Amniotic stem cell (primary cell): ENCODE measurements around the gene ADAMTS8.
A peak's percentile ranks its signal among the peaks of the same experiment; 100 is the strongest.
"Not testable (repeated sequence)": the region's sequence is repeated elsewhere in the genome, so short reads cannot be mapped to it uniquely, and the experiment has no call there.

Source experiments
- DNase-seq: peaks from one replicate; lab custom pipeline; 2025; lab: John Stamatoyannopoulos, UW

The ADAMTS8 gene

DNA sequence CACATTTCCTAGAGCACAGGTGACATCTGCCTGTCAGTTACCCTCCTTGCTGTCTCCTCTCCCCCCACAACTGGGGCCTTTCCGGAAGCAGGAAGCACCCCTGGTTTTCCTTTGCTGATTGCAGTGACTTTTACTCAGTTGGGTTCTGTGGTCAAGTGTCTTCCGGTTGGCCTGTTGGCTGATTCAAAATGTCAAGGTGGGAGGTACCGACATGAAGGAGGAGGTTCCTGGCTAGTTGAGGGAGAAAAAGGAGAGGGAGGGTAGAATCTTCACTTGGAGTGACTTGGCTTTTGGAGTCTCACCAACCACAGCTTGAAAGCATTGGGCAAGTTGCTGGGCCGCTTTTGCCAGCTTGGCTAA lies 10.7 kb upstream of the ADAMTS8 start:
- DNase-seq, result no peak

DNA sequence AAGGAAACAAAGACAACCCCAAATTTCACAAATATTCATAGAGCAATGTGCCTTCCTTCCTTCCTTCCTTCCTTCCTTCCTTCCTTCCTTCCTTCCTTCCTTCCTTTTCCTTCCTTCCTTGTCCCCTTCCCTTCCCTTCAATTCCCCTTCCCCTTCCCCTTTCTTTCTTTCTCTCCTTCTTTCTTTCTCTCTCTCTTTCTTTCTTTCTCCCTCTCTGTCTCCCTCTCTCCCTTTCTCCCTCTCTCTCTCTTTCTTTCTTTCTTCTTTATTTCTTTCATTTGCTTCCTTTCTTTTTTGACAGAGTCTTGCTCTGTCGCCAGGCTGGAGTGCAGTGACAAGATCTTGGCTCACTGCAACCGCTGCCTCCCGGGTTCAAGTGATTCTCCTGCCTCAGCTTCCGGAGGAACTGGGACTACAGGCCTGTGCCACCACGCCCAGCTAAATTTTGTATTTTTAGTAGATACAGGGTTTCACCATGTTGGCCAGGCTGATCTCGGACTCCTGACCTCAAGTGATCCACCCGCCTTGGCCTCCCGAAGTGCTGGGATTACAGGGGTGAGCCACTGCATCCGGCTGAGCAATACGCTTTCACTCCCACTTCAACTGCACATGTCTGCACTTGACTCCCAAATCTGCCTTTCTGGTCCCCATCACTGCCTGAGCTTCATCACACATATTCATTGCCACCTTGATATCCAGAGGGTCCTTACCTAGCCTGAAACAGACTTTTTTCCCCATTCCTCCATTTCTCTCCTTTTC lies 10.2 kb upstream of the ADAMTS8 start:
- DNase-seq, result not testable (repeated sequence)

DNA sequence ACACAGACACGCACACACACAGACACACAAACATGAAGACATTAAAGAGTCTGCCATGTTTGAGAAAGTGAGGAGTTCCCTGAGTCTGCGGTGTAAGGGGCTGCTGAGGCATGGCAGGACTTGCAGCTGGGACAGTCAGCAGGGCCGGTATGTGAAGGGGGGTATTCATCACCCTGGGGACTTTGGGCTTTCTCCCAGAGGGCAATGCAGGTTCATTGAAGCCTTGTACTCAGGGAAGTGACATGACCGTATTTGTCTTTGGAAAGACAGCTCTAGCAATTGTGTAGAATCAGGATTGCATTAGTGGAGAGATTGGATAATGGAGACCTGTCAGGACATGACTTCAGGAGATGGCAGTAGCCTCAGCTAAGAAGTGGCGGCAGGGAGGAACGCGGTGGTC lies 9.4 kb upstream of the ADAMTS8 start:
- DNase-seq, result no peak

DNA sequence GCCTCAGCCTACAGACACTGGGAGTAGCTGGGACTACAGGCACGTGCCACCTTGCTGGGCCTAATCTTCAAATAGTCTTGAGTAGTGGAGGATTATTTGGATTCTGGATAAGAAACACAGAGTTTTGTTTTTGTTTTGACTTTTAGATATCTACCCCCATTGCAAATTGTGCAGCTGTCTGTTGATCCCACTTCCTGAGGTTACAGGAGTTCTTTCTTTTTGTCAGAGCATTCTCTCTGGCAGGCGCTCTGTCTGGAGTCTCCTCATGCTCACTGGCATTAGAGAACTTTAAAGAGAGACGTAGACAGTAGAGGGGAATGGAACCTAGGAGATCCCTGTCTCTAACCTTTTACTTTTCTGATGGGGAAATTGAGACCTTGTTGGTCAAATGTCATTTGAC lies 7.8 kb upstream of the ADAMTS8 start:
- no peak for DNase-seq

DNA sequence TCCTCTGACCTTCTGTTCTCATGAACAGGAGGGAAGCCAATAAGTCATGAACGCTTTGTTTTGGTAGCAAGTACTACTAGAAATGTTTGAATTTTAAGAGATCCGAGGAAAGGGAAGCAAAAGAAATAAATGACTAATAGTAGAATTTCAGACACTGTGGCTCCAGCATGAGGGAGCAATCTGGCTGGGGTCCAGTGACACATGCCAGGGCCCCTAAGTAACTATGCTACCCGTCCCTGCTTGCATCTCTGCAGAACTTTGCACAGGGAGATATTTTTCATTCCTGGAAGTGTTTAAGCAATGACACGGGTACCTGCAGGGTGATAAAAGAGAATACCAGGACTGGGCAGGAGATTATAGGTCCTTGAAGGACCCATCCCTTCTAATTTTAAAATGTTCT lies 7.3 kb upstream of the ADAMTS8 start:
- DNase-seq, result no peak

DNA sequence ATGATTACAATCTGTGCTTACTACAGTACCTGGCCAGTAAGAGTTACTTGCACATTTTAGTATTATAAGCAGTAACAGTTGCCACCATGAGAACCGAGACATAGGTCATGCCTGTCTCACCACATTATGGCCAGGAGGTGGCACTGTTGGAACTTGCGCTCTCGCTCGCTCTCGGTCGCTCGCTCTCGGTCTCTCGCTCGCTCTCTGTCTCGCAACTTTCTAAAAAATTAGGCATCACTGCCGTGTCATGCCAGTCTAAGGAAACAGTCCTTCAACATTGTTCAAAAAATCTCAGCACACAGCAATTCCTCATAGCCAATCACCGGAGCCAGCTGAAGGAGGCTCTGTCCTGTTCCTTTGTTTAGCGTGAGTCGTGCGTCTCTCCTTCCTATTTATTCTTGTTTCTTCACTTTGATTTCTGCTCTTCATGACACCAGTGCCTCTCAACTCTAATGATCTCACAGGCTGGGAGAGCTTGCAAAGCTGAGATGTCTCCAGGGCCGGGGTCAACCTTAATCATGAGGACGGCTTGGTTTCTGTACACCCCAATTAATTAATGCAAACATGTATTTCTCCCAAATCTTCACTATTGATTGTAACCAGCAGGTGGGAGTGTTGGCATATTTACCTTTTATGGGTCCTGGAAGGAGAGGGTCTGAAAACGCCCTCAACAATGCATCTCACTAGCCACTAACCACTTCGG lies 6.3 kb upstream of the ADAMTS8 start:
- peak; percentile 64 for DNase-seq

DNA sequence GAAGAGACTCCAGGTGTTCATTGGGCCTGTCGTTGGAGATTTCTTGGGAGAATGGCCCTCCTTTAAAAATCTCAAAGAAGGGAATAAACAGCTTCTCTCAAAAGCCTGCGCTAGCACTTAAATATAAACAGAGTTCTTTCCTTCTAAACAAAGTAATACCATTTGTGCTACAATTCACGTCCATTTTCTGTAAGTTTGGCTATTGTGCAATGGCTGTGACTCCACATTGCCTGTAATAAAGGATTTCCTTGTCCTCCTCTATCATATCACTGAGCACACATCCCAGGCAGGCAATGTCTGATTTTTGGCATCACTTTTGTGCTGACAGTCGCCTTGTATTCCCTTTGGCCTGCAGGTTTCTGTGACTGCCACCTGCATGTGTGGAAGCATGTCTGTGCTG lies 4.9 kb upstream of the ADAMTS8 start:
- no peak for DNase-seq

DNA sequence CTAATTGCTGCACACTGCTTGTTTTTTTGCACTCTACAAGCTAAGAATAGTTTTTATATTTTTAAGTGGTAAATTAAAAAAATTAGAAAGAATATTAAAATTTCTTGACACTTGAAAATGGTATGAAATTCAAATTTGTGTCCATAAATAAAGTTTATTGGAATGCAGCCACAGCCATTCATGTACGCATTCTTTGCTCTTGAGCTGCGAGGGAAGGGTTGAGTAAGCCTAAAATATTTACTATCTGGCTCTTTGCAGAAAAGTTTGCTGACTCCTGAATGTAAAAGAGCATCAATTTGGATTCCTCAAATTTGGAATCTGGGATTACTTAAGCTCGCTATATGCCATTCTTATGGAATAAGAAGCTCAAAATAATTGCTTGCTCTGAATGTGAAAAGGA lies 3.4 kb upstream of the ADAMTS8 start:
- peak; percentile 31 for DNase-seq

DNA sequence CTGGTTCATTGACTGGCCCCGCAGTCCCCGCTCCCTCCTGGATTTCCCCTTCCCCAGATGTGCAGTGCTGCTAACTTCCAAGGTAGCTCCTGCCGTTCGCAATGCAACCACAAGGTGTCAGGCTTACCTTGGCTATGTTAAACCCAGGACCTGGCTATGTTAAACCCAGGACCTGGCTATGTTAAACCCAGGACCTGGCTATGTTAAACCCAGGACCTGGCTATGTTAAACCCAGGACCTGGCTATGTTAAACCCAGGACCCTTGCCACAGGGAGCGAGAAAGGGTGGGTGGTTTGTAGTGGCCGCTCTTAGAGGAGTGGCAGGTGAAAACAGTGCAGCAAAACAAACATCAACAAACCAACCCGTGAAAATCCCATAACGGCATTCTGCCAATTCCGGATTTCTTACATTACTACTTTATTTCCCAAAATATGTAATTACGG lies 2.9 kb upstream of the ADAMTS8 start:
- peak; percentile 20 for DNase-seq

DNA sequence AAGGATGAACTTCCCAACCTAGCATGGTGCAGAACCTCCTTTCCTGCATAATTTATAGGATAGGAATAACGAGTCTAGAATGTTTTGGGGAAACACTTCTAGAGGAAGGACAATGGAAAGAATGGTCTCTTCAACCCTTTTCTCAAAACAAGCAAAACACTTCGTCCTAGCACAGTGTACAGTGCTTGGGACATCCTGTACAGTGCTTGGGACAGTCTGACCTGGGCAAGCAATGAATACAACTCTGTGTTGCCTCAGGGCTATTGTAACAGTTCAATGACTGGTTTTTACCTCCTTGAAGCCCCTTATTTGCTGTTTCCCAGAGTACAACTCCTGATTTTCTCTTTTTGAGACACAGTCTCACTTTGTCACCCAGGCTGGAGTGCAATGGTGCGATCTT lies 1.6 kb upstream of the ADAMTS8 start:
- DNase-seq, result no peak

DNA sequence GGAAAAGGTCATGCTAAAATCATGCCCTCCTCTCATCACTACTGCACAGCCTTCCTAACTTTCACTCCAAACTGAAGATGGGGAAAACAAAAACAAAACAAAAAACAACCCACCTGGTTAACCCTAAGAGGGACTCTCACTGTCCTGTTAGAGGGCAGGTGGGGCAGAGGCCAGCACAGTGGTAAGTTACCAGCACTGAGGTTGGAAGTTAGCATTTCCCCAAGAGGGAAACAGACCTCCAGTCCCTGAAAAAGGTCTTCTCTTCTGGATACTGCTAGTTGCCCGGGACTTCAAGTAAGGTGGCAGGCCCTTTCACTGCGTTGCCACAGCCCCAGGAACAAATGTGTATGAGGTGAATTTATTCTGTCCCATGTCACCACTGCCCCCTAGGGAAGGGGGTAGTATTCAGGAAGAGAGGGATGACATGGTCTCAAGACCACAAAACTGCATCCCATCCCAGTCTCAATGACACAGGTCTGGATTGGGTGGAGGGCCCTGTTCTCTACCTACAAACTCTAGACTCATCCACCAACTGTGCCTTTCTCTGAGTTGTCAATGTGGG lies 792 bp upstream of the ADAMTS8 start:
- no peak for DNase-seq

DNA sequence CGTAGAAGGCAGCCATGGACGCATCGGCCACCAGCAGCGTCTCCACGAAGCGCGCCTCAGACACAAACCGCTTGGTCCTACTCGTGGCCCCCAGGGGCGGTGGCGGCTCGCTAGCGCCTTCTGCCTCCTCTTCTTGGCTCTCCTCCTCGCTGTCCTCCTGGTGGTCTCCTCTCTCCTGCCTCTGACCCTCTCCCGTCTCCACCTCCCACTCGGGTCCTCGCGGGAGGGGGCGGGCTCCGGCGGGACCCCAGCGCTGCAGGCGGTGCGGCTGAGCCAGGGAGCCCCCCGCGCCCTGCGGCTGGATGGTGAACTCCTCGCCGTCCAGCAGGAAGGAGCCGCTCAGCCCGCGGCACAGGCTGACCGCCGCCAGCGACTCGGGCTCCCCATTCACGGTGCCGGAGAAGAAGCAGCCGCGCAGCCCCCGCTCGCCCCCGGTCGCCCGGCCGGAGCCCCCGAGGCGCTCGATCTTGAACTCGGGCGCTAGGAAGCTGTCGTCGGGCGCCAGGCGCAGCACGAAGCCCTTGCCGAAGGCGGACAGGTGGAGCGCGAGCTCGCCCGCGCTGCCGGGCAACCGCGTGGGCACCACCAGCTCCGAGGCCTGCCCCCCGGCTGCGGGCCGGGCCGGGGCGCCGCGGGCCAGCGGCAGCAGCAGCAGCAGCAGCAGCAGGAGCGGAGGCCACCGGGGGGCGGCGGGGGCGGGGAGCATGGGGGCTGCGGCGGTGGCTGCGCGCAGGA lies 661 bp downstream of the ADAMTS8 start:
- no peak for DNase-seq

DNA sequence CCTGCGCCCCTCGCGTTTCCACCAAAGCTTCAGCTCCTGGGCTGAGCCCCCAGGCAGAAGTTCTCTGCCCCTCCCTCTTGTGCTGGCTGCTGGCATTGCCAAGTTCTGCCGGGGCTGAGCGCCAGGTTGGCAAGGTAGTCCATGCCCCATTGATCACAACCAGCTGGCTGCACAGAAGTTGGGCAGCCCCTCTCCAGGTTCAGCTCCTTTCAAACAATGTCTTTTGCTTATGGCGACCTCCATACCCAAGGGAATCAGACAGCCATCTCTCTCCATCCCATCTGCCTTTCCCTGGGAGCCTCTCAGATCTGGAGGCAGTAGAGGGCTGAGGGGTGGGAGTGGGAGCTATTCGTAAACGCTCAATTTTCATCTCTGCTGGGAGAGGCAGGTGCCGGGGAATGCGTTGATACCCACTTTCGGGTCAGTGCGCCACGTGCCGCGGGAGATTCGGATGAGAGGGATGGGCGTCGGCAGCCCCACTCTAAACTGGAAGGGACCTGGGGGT lies 1.5 kb downstream of the ADAMTS8 start:
- DNase-seq, result no peak

DNA sequence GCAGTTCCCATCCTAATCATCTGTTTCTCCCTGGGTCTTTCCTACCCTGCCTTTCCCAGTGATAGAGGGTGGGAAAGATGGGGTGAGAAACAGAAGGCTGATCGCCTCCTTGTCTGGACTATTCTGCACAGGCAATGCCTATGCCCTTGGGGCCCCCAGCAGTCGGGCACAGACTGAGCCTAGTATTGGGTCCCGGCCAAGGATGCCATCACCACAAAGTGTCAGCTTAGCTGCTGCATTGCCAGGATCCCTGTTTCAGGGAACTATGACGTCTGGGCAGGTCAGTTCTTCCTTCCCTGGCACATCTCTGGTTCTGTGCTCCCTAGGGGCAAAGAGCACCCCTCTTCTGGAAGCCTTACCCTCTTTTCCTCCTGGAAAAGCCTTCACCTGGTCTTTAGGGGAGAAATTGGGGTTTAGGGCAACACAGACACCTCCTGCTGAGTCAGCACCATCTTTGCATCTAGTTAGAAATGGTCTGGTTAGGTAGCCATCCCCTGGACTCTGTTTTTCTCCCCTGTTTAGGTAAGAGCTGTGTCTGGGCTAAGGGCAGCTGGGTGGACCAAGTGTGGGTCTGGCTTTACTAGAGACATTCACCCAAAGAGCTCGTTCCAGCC lies 2.1 kb downstream of the ADAMTS8 start:
- no peak for DNase-seq

DNA sequence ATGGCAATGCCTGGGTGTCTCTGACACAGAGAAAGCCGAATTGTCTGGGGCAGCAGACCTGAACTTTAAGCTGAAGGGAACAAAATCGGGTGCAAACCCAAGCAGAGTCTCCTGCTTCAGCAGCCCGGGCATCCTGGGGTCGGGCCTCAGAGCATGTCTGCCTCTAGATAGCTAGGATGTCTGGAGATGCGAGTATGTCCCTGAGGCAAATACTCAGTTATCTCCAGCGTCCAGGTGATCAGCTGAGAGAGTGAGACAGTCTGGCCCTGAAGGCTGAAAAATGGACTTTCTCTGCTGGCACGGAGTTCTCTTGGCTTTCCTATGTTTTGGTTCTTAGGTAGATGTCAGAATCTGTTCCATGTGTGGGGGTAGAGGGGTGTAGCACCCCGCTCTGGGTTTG lies 3.3 kb downstream of the ADAMTS8 start:
- no peak for DNase-seq

DNA sequence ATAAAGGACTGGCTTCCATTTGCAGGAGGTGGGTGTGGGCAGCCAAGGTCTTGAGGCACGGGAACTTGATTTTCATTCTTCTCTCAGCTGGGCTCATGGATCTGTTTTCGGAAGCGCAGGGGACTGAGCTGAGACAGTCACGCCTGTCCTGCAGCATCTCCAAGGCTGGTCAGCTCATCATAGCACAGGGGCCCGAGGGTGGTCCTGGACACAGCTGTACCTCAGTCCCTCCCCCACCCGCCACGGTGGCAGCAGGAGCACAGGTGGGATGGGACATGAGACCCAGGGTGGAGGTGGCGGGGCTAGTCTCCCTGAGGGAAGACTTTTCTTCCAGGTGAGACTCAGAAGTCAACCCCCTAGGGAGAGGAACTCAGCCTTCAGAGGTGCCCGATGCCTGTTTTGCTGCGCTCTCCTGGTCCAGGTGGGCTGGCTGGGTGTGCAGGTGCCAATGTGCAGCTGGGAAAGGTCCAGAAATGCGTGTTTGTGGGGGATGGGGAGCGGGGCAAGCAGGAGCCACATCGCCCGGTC lies 3.7 kb downstream of the ADAMTS8 start:
- no peak for DNase-seq

DNA sequence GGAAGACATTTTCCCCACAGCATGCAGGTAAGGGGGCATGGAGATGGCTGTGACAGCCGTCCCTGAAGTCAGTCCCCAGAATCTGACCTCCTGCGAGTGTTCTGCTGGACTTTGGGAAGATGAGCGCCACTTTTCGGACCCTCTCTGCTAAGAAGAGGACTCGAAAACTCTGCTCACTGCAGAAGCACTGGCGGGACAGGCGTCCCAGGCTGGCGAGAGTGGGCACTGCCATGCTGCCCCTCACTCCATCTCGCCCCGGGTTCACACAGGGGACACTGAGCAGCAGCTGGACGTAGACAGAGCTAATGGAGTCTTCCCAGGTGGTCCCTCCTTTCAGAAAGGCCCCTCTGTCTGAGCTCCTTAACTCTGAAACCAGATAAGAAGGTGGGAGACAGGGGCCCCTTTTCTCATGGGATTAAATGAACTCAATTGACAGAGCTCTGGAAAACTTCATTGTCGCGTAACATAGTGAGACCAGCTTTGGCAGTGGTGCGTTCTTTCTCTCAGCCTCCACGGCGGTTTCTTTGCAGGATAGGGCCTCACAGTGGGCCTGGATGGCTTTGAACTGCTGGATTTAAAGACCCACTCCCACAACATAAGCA lies 4.8 kb downstream of the ADAMTS8 start:
- DNase-seq, result no peak

DNA sequence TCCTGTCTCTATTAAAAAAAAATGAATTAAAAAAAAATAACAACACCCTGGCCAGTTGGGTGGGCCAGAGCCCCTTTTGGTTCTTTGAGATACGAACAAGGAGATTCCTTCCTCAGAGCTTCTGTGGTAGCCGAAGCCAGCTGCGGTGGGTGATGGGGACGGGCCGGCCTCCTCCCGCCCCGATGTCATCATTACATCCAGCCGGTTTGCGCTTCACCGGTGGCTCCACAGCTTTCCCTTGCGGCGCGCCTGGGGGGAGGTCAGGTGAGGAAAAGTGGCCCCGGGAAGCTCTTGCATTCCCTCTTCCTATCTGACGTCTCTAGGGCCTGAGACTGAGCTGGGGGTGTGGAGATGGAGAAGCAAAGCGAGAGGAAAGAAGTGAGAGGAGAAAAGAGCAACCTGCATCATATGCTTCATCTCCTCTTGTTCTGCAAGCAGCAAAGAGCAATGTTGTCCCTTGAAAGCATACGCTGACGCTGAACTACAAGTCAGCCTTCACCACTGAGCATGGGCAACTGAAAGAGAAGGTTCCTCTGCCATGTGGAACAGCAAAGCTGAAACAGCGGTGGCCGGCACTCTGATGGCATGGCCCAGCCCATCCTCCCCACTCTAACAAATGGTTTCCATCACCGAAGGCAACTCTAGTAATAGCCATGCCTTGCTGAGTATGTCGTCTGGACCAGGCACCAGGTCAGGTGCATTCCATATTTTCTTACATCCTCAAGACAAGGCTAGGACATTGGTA lies 6.0 kb downstream of the ADAMTS8 start:
- DNase-seq, result no peak

DNA sequence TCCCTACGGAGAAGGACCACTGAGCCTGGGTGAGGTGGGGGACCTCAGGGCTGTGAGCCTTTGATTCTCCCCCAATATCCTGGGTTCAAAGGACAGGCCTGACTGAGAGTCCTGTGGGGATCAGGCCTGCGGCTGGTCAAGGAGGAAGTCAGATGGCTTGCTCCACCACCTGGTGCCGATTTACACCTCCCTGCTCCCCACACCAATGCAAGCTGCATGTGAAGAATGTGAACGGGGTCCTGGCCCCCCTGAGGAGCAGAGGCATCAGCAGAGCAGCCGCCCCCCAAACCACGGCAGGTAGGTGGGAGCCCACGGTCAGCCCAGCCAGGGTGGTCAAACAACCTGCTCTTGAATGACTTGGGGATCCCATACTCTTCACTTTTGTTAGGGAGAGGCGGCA lies 6.7 kb downstream of the ADAMTS8 start:
- DNase-seq, result no peak

DNA sequence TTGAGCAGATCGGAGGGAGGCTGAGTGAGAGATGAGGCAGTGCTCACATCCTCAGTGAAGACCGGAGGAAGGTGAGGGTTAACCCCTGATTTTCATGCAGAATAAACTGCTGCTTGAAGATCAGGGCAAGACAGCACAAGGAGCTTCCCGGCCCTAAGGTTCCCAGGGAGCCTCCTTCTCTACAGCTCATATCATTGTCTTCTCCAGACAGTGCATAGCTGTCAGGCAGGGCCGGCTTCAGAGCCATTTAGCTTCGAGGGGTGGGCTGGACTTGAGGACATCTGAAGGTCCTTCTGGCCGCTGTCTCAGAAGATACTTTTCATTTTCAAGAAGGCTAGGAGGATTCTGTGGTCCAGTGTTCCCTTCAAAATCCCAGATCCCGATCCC lies 7.2 kb downstream of the ADAMTS8 start:
- DNase-seq, result no peak
